Cardiac septum (tissue), 1 donor: ENCODE data around the gene CCS. TPM values are rescaled to one million over a fixed set of nuclear protein-coding genes. Genes with fewer than 3 reads are reported as not detected.

Experiments used
- DNase-seq: peaks from one replicate; pipeline ENCODE4 v3.0.0-alpha.2; 2020; ENCODE audit warnings: low spot score
- intact Hi-C: fragments of 100-400 bp; cut with DNase I; formaldehyde crosslinking; loops from one replicate; pipeline ENCODE4 v1.14.0; 2022
- total RNA-seq: library from RNA; stranded (reverse); fragmentation: NEBNext Ultra II Directional; extraction: Animal tissue kit (Norgen Biotek cat#: 25700); gene quantifications from one replicate; pipeline ENCODE4 v1.2.1, GENCODE V29; 2021
- donor health status: DM: no; HTN: no; CAD: no.

Gene CCS
- total RNA-seq, 1 donor from 2014 or later, result 21.9 TPM

DNA sequence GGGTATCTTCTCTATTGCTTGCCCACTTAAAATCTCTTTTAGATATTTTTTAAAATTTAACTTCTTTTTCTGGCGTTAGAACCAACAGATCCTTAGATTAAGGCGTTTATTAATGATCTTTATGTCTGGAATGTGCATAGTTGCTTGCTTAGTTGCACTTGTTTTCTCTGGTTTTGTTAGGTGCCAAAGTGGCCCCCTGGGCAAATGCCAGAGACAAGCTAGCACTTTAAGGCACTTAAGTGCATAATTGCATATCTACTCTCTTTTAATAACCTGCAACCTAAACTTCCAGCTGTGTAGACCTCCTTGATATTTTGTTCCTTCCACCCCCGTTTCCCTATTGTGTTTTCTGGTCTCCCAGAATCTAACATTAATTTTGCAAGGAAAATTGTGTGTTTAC is 48.8 kb downstream of the CCS start:
- no peak for DNase-seq
- intact Hi-C loops, result no loop called here

- intact Hi-C loops, result no loop called here
- DNase-seq, result no peak
Observed at GRCh38 chr11:66643745-66644437, 50.9 kb downstream of the CCS start.

DNA sequence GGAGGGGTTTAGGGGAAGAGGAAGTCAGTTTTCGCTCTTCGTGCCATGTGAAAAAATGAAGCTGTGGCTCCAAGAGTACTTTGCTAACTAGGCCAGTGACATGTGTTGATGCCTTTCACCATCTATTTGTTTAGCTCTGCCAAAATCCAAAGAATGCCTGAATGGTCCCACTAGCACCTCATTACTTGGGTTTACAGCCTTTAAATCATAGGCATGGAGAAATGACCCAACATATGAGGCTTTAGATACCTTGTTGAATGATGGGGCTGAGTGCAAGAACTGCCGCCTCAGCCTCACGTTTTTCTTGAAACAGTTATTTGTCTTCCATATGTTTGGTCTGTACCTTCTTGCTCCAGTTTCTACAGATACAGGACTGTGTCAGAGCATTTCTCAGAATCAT is 53.8 kb downstream of the CCS start:
- intact Hi-C loops, result no loop called here
- DNase-seq, result no peak

- intact Hi-C loops, result no loop called here
- no peak for DNase-seq
Observed at GRCh38 chr11:66649903-66650302, 56.9 kb downstream of the CCS start.

DNA sequence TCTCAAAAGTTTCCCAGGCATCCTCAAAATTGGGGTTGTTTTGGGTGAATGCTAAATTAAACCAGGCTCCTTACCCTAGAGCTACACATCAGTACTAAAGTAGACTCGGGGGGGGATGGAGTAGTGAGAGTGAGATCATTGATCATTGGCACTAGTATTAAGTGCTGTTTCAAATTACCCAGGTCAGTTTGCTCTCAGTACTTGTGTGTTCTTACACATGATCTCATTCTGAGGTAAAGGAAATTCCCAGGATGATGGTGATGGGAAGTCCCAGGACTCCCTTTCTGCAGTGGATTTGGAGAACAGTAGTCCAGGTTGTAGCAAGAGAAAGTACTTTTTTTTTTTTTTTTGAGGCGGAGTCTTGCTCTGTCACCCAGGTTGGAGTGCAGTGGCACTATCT is 58.0 kb downstream of the CCS start:
- DNase-seq, result no peak
- intact Hi-C loops, result no loop called here

DNA sequence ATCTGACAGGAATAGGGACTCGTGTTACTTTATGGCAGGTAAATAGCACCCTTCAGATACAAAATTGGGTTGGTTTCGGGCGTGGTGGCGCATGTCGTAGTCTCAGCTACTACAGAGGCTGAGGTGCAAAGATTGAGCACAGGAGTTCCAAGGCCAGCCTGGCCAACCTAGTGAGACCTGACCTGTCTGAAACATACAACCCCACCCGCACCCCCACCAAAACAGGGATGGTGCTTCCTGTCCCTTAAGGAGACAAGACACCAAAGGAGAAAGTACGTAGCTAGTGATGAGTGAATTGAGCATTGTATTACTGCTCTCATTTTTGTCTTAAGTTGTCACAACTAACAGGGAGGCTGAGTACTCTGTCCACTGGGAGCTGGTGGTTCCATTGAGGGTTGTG is 59.7 kb downstream of the CCS start:
- no peak for DNase-seq
- intact Hi-C loops, result no loop called here

GRCh38 chr11:66653123-66653522 is 60.1 kb downstream of the CCS start:
- intact Hi-C loops, result no loop called here

More at GRCh38 chr11:66653123-66653522, 60.1 kb downstream of the CCS start:
- no peak for DNase-seq

Other genes with a start within 250 kb of the CCS start
- gene BRMS1, start 248.1 kb upstream of the CCS start, total RNA-seq, result 14.6 TPM
- gene B4GAT1, start 245.6 kb upstream of the CCS start, total RNA-seq, result 31.6 TPM
- gene SLC29A2, start 221.4 kb upstream of the CCS start, total RNA-seq, result 8.8 TPM
- gene NPAS4, start 172.2 kb upstream of the CCS start, total RNA-seq, result not detected
- 40.3 TPM for gene MRPL11, start 154.3 kb upstream of the CCS start, total RNA-seq
- gene PELI3, start 126.3 kb upstream of the CCS start, total RNA-seq, result 7.7 TPM
- 13.2 TPM for gene DPP3, start 112.8 kb upstream of the CCS start, total RNA-seq
- 19.5 TPM for gene BBS1, start 82.5 kb upstream of the CCS start, total RNA-seq
- gene ZDHHC24, start 47.1 kb upstream of the CCS start, total RNA-seq, result 5.8 TPM
- gene ACTN3, start 46.3 kb upstream of the CCS start, total RNA-seq, result 0.11 TPM
- 57.6 TPM for gene CTSF, start 24.6 kb upstream of the CCS start, total RNA-seq
- gene CCDC87, start 122 bp upstream of the CCS start, total RNA-seq, result 0.43 TPM
- 35.2 TPM for gene RBM14, start 23.4 kb downstream of the CCS start, total RNA-seq
- gene RBM4, start 45.5 kb downstream of the CCS start, total RNA-seq, result 60.1 TPM
- gene RBM4B, start 84.7 kb downstream of the CCS start, total RNA-seq, result 11.1 TPM
- gene SPTBN2, start 136.0 kb downstream of the CCS start, total RNA-seq, result 1.7 TPM